HG03565 (cell line): ENCODE measurements around the gene RDH8.

Experiments used
- ATAC-seq: cut with Tn5 transposase; IDR thresholded peaks from one replicate; pipeline ENCODE4 v1.9.1; 2021; ENCODE audit warnings: mild to moderate bottlenecking, moderate library complexity; ENCODE audit not compliant: unreplicated experiment

The RDH8 gene, protein sequence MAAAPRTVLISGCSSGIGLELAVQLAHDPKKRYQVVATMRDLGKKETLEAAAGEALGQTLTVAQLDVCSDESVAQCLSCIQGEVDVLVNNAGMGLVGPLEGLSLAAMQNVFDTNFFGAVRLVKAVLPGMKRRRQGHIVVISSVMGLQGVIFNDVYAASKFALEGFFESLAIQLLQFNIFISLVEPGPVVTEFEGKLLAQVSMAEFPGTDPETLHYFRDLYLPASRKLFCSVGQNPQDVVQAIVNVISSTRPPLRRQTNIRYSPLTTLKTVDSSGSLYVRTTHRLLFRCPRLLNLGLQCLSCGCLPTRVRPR

GRCh38 chr19:10013316-10013715, at the start of gene RDH8:
Gene RDH8, plus strand, starts transcription at chr19:10013483. Its CDS starts 15 bp downstream, at chr19:10013498.
- no peak for ATAC-seq

DNA sequence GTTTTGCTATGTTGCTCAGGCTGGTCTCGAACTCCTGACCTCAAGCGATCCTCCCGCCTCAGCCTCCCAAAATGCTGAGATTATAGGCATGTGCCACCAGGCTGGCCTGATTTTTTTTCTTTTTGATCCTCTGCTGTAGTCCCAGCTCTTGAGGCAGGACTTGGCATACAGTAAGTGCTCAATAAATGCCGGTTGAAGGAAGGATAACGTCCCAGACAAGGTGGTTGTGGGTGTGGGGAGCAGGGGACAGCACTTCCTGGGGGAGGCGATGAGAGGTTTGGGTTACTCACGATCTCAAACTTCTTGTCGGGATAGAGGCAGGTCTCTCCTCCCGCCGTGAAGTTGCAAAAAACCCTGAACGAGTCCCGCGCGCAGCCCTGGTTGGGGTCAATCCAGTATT, 47.3 kb upstream of the RDH8 start:
- no peak for ATAC-seq

DNA sequence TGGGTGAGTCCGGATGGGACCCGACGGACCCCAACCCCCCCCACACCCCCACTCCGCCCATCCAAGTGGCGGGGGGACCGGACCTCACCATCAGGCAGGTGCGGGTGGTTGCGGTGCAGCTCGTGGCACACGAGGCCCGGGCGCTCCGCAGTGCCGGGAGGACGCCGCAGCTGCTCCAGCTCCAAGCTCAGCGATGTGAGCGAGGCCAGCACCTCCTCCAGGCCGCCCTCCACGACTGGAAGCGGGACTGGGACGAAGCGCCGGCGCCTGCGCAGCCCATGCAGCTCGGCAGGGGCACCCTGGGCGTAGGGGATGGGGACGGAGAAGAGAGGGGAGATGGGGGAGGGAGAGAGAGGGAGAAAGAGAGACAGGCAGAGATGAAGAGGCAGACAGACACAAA, 46.8 kb upstream of the RDH8 start:
- no peak for ATAC-seq

DNA sequence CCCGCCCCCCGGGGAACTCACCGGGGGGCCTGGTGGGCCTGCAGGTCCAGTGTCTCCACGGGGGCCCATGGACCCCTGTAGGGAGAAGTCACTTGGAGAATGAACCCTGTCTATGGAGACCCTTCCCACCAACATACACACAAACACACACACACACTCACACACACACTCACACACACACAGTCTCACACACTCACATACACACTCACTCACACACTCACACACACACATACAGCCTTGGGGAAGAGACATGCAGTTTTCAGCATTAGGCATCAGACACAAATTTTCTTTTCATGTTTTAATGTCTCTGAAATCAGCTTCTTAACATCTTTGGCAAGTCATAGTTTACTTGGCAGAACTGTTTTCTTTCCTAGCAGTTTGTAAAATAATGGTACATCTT, 46.0 kb upstream of the RDH8 start:
- ATAC-seq, result no peak

- ATAC-seq, result no peak
Observed at GRCh38 chr19:9968820-9969687, 44.2 kb upstream of the RDH8 start.

DNA sequence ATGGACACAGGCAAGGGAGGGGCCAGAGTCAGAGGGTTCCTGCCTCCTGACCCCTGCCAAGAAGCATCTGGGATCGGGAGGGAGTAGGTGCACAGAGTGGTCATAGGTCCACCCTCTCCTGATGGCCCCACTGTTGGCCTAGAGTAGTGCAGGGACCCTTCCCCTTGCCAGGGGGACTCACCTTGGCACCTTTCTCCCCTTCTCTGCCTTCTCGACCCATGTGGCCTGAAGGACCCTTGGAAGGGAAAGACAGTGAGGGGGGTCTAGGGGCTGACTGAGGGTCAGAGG, 43.7 kb upstream of the RDH8 start:
- no peak for ATAC-seq

GRCh38 chr19:9970481-9970880, 42.8 kb upstream of the RDH8 start:
- no peak for ATAC-seq

GRCh38 chr19:9971166-9971897, 42.0 kb upstream of the RDH8 start:
- ATAC-seq, result no peak

DNA sequence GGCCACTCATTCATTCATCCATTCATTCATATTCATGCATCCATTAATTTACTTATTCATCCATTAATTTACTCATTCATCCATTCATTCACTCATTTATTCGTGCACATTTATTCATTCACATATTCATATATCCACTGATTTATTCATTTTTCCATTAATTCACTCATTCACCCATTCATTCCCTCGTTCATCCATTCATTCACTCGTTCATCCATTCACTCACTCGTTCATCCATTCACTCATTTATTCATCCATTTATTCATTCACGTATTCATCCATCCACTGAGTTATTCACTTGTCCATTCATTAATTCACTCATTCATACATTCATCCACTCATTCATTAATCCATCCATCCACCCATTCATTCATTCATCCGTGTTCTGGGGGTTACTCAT, 41.2 kb upstream of the RDH8 start:
- ATAC-seq, result no peak

GRCh38 chr19:9981406-9982260, 31.6 kb upstream of the RDH8 start:
- ATAC-seq, result no peak

DNA sequence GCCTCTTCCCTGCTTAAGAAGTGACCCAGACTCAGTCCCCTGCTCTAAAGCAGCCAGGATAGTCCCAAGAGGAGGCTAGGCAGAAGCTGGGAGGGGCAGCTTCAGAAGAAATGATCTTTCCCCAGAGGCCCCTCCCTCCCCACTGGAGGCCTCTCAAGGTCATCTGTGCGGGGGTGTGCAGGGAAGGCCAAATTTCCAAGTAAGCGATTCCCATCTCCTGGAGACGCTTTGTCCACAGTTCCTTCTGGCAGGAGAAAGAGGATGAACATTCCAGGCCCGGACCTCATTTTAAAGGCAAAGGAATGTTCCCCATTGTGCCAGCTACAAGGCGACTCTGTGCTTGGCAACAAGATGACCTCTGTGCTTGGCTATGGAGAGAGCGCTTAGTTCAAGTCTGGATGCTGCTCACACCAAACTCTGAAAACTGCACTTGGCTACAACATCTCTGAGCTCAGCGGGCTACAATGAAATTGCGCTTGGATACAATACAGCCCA, 26.4 kb upstream of the RDH8 start:
- ATAC-seq, result no peak

GRCh38 chr19:9989504-9989903, 23.8 kb upstream of the RDH8 start:
- ATAC-seq, result no peak

DNA sequence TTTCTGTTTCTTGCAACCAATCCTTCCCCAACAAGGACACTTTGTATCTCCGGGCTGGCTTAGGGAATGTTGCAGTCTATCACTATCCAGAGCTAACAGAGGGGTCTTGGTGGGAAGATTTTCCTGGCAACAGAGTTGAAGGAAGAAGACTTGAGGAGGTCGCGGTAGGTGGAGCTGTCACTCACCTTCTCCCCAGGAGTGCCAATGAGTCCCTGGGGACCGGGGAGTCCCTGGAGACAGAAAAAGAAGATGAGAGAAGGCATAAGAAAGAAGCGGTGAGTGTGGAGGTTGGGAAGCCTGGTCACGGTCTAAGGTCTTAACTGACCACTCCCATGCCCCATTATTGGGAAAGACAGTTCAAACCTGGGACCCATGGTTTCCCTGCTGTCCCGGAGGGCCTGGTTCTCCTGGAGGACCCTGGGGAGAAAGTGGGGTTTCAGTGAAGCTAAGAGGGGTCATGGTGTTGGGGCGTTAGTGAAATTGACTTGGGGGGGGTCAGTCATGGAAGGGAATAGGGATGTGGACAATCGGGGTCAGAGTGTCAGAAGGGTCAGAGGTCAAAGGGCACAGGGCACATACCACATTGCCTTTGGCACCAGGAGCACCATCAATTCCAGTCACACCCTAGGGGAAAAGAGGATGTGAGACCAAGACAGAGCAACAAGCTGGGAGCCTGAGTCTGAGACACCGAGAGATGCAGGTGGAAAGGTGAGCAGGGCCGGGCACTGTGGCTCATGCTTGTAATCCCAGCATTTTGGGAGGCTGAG, 21.7 kb upstream of the RDH8 start:
- ATAC-seq, result no peak

DNA sequence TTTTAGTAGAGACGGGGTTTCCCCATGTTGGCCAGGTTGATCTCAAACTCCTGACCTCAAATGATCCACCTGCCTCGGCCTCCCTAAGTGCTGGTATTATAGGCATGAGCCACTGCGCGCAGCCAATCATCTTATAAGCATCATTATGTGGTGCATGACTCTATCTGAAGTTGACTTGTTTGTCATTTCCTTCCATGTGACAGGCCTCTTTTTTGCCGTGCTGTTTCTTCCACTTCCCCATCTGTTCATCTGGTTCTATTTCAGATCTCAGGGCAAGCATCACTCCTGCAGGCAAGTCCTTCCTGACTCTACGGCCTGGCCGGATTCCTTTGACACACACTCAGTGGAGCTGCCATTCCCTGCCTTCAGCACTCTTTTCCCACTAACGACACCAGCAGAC, 18.2 kb upstream of the RDH8 start:
- no peak for ATAC-seq

DNA sequence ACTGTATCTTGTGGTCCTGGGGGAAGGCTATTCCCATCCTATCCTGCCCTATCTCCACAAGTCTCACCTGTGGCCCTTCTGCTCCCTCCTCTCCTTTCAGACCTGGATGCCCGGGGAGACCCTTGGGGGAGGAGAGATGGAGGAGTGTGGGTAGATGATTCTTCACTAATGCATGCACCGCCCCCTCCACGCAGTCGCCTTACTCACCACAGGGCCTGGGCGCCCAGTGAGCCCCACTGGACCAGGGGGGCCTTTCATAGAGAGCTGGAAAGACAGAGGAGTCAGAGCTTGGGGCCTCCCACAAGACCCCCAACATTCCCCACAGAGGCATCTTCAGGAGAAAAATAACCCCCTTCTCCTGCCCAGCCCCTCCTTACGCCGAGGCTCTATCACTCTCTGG, 17.3 kb upstream of the RDH8 start:
- ATAC-seq, result no peak

- no peak for ATAC-seq
Observed at GRCh38 chr19:9996541-9996940, 16.7 kb upstream of the RDH8 start.

GRCh38 chr19:10000171-10000826, 13.0 kb upstream of the RDH8 start:
- ATAC-seq, result no peak

DNA sequence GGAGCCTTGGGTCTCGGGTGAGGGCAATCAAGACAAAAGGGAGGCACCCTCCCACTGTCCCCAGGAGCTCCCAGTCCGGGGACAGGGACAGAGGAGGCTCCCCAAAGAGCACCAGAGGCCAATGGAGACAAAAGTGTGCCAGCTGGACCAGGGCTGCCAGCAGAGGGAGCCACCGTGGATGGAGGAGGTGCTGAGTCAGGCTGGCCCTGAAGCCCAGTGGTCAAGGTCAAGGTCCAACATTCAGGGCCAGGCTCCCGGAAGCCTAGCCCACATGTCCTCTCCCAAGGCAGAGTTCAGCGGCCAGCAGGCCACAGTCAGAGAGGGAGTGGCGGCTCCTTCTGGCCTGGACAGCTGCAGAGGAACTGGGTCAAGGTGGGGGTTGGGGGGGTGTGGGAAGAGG, 11.4 kb upstream of the RDH8 start:
- no peak for ATAC-seq

GRCh38 chr19:10003271-10003670, 10.0 kb upstream of the RDH8 start:
- no peak for ATAC-seq

DNA sequence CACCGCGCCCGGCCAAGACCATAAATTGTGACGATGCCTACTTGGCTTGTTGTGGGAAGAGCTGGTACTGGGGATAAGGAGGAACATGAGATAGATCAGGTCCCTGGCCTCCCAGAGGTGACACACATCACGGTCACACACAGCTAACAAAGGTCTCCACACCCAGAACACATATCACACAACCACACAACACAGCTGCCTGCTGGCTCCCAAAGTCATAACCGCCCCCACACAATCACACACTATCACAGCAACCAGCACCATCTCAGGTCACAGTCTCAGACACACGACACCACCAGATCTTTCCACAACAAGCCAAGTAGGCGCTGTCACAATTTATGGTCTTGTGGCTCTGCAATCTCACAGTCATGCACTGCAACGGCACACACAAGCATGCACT, 8.7 kb upstream of the RDH8 start:
- ATAC-seq, result no peak
